Spleen (tissue), 7 donors: ENCODE results near the gene SATL1.

ENCODE experiments used
- POLR2A ChIP-seq, 3 donors: fragments of 450-650 bp; IDR thresholded peaks; one replicate each; pipeline ENCODE4 v1.5.1; 2017; ENCODE audit warnings: antibody characterized with exemption in 3 of 3, mild to moderate bottlenecking in 1 of 3
- TF ChIP-seq, protein P1 (sequence below), 11 experiments: fragments of 200-600 bp in 7 of 11; fragments of 450-650 bp in 4 of 11; sonication (generic) in 4 of 11; IDR thresholded peaks in 8 of 11; conservative IDR thresholded peaks in 3 of 11; 1 replicate in 7 of 11; 2 replicates in 4 of 11; pipeline versions ENCODE4 v1.4.0 to v1.8.0; 2016 to 2021; ENCODE audit warnings: antibody characterized with exemption in 11 of 11, inconsistent platforms in 4 of 11, mild to moderate bottlenecking in 1 of 11
- donor health status: DM: no; HTN: no; CAD: no; lungs with moderate emphysema.
- donor health status: DM: no; HTN: no; CAD: no.
- donor health status: DM: no; HTN: no; CAD: no.

DNA sequence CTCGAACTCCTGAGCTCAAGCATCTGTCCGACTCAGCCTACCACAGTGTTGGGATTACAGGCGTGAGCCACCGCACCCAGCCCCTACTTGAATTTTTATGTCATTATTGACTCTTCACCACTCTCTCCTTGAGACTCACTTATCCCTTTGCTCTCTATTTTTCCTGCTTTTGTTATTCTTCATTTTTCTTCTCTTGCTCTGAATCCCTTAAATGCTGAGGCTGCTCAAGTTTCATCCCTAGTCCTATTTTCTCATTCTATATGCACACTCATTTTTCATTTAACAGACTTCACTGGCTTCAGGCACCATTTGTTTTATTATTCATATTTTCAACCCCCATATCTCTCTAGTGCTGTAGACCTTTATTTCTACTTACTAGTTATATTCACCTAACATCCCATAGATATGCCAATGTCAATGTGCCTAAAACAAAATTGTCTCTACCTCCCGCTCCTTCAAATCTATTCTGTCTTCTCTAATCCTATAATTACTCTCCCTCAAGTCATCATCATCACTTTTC, 154.2 kb downstream of the SATL1 start:
- TF ChIP-seq, protein P1, sequence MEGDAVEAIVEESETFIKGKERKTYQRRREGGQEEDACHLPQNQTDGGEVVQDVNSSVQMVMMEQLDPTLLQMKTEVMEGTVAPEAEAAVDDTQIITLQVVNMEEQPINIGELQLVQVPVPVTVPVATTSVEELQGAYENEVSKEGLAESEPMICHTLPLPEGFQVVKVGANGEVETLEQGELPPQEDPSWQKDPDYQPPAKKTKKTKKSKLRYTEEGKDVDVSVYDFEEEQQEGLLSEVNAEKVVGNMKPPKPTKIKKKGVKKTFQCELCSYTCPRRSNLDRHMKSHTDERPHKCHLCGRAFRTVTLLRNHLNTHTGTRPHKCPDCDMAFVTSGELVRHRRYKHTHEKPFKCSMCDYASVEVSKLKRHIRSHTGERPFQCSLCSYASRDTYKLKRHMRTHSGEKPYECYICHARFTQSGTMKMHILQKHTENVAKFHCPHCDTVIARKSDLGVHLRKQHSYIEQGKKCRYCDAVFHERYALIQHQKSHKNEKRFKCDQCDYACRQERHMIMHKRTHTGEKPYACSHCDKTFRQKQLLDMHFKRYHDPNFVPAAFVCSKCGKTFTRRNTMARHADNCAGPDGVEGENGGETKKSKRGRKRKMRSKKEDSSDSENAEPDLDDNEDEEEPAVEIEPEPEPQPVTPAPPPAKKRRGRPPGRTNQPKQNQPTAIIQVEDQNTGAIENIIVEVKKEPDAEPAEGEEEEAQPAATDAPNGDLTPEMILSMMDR (IDR thresholded peaks at IDR 0.05 in 8 of 11, conservative IDR thresholded peaks at IDR 0.05 in 3 of 11), result no peak
- no peak for TF ChIP-seq POLR2A (IDR thresholded peaks at IDR 0.05)
